ENCODE data around the gene CEP41.

GRCh38 chr7:130441408-130441869 is 623 bp upstream of the CEP41 start:
- no peak for TF ChIP-seq CTCF (IDR thresholded peaks at IDR 0.05)
- no peak for TF ChIP-seq BHLHE40 (IDR thresholded peaks at IDR 0.05; ENCODE audit: low read depth, low read length)
- TF ChIP-seq MYC (IDR thresholded peaks at IDR 0.05; ENCODE audit: borderline replicate concordance, low read length): no peak
- no peak for TF ChIP-seq RFX5 (IDR thresholded peaks at IDR 0.05)
- no peak for TF ChIP-seq HOXB13 (CRISPR knock-in tag; IDR thresholded peaks at IDR 0.05; ENCODE audit: low read depth)
- no peak for TF ChIP-seq JUNB (IDR thresholded peaks at IDR 0.05)
- no peak for TF ChIP-seq POLR2A (IDR thresholded peaks at IDR 0.05; ENCODE audit: low read length)
- no peak for TF ChIP-seq HOXB5 (CRISPR knock-in tag; IDR thresholded peaks at IDR 0.05)
- no peak for TF ChIP-seq PHF8 (IDR thresholded peaks at IDR 0.05; ENCODE audit: borderline replicate concordance, low read depth)
